HG02885 (cell line): Measurements from ENCODE around the gene EARS2.
A peak's percentile ranks its signal among the peaks of the same experiment; 100 is the strongest.

Experiments used
- ATAC-seq: cut with Tn5 transposase; IDR thresholded peaks from one replicate; pipeline ENCODE4 v1.9.1; 2021; ENCODE audit warnings: mild to moderate bottlenecking; ENCODE audit not compliant: unreplicated experiment, poor library complexity

The EARS2 gene

GRCh38 chr16:23509441-23509754 is 47.8 kb downstream of the EARS2 start:
- no peak for ATAC-seq

- ATAC-seq, result no peak
Measured at GRCh38 chr16:23508589-23509440, 48.3 kb downstream of the EARS2 start.

- no peak for ATAC-seq
Measured at GRCh38 chr16:23506606-23506994, 50.5 kb downstream of the EARS2 start.

GRCh38 chr16:23505671-23506605 is 51.2 kb downstream of the EARS2 start:
- ATAC-seq, result no peak

- ATAC-seq, result peak; percentile 8
Measured at GRCh38 chr16:23505180-23505665, 51.9 kb downstream of the EARS2 start.

GRCh38 chr16:23504453-23505179 is 52.5 kb downstream of the EARS2 start:
- peak; percentile 73 for ATAC-seq

- peak; percentile 9 for ATAC-seq
Measured at GRCh38 chr16:23504076-23504452, 53.1 kb downstream of the EARS2 start.

- no peak for ATAC-seq
Measured at GRCh38 chr16:23502466-23502865, 54.7 kb downstream of the EARS2 start.

- no peak for ATAC-seq
Measured at GRCh38 chr16:23501291-23501690, 55.9 kb downstream of the EARS2 start.

GRCh38 chr16:23500862-23501225 is 56.3 kb downstream of the EARS2 start:
- ATAC-seq, result no peak

GRCh38 chr16:23500212-23500861 is 56.8 kb downstream of the EARS2 start:
- no peak for ATAC-seq

GRCh38 chr16:23499801-23500200 is 57.3 kb downstream of the EARS2 start:
- ATAC-seq, result no peak

GRCh38 chr16:23498863-23499262 is 58.3 kb downstream of the EARS2 start:
- ATAC-seq, result no peak

GRCh38 chr16:23497543-23497868 is 59.6 kb downstream of the EARS2 start:
- no peak for ATAC-seq

GRCh38 chr16:23496821-23497542 is 60.2 kb downstream of the EARS2 start:
- ATAC-seq, result no peak

- no peak for ATAC-seq
Measured at GRCh38 chr16:23495671-23496070, 61.5 kb downstream of the EARS2 start.

GRCh38 chr16:23494188-23494587 is 63.0 kb downstream of the EARS2 start:
- ATAC-seq, result no peak

GRCh38 chr16:23491490-23492391 is 65.4 kb downstream of the EARS2 start:
- no peak for ATAC-seq

- no peak for ATAC-seq
Measured at GRCh38 chr16:23486480-23486879, 70.7 kb downstream of the EARS2 start.
